Measurements from ENCODE around the gene FZD1. TPM values are rescaled to one million over a fixed set of nuclear protein-coding genes. Genes with fewer than 3 reads are reported as not detected.

FZD1 gene
- total and polyA plus RNA-seq, 8 donors = 2.0 to 10.5 (median 5.1) TPM

DNA sequence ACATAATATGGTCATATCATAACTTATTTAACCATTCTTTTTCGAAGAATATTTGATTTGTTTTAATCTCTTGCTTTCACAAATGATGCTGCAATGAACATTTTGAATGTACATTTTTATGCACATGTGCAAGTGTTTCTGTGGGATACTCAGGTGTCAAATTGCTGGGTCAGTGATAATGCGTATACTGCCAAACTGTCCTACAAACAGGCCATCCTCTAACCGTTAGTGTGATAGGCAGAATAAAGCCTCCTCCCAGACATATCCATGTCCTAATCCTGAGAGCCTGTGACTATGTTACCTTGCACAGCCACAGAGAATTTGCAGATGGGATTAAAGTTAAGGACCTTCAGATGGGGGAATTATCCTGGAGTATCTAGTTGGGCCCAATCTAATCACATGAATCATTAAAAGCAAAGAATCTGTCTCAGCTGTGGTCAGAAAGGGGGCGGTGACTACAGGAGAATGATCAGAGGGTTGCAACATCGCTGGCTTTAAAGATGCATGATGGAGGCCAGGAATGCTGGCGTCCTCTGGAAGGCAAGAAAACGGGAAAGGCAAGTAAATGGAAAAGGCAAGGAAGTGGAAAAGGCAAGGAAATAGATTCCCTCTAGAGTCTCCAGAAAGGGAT lies 46.7 kb downstream of the FZD1 start:
- FAIRE-seq (no peak), ATAC-seq (peak in 1 of 4 donors; percentile 36), DNase-seq (no peak)
- intact Hi-C loops (cut with DNase I) = no loop called here
- TF ChIP-seq, protein P1, sequence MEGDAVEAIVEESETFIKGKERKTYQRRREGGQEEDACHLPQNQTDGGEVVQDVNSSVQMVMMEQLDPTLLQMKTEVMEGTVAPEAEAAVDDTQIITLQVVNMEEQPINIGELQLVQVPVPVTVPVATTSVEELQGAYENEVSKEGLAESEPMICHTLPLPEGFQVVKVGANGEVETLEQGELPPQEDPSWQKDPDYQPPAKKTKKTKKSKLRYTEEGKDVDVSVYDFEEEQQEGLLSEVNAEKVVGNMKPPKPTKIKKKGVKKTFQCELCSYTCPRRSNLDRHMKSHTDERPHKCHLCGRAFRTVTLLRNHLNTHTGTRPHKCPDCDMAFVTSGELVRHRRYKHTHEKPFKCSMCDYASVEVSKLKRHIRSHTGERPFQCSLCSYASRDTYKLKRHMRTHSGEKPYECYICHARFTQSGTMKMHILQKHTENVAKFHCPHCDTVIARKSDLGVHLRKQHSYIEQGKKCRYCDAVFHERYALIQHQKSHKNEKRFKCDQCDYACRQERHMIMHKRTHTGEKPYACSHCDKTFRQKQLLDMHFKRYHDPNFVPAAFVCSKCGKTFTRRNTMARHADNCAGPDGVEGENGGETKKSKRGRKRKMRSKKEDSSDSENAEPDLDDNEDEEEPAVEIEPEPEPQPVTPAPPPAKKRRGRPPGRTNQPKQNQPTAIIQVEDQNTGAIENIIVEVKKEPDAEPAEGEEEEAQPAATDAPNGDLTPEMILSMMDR (IDR thresholded peaks at IDR 0.05) = no peak
- no peaks in the 10 kb centered on the region for H3K9me3 ChIP-seq
- 71 to 81% methylated on average over 7 of the region's 7 CpGs for WGBS, 2 donors
- no peaks in the 10 kb centered on the region for H3K36me3 ChIP-seq
- H3K4me3 ChIP-seq = no peak overlapping the region
- no peaks in the 10 kb centered on the region for H3K27me3 ChIP-seq
- H3K27ac ChIP-seq = no peak overlapping the region
- H3K4me1 ChIP-seq = no peaks in the 10 kb centered on the region

DNA sequence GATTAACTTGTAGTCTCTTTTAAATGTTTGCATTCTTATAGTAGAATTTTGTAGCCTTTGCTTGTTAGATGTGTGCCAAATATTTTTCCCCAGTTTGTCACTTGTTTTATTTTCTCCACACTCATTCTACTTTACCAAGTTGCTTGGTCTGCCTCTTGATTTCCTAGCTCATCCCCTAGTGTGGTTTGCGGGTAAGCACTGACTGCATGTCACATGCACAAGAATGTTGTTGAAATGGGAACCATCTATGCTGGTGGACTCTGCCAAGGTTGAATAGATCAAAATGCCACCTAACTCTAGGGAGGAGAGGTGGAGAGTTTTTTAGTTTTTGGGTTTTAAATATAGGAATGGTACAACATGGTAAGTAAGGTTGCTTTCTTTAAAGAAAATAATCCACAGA lies 47.6 kb downstream of the FZD1 start:
- intact Hi-C loops (cut with DNase I) = no loop called here
- H3K4me1 ChIP-seq = no peaks in the 10 kb centered on the region
- H3K4me3 ChIP-seq = no peak overlapping the region
- no peaks in the 10 kb centered on the region for H3K36me3 ChIP-seq
- DNase-seq (no peak), FAIRE-seq (no peak), ATAC-seq (no peak)
- H3K9me3 ChIP-seq = no peaks in the 10 kb centered on the region
- TF ChIP-seq, protein P1 (IDR thresholded peaks at IDR 0.05) = no peak
- H3K27ac ChIP-seq = no peak overlapping the region
- H3K27me3 ChIP-seq = no peaks in the 10 kb centered on the region
- WGBS, 2 donors = 74 to 82% methylated on average over 1 of the region's 1 CpG

DNA sequence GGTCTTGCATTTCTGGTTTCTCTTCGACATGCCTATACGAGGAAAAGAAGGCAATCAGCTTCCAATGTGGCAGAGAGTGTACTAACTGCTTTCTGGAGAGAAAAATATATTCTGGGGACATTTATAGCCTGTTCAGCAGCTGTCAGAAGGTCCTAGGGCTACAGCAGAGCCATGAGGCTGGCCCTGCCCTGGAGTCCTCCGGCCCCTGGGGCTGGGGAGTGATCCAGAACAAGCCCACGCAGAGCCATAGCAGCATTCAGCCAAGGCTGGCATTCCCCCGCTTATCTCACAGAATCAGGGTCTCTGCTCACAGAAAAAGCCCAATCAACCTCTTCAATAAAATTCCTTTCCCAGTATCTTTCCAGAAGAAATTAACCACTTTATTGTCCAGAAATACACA lies 48.9 kb downstream of the FZD1 start:
- ATAC-seq (no peak), FAIRE-seq (no peak), DNase-seq (no peak)
- Histone ChIP-seq H3K36me3 (no peaks in the 10 kb centered on the region), H3K4me3 (no peak overlapping the region), H3K4me1 (no peaks in the 10 kb centered on the region), H3K27me3 (no peaks in the 10 kb centered on the region), H3K9me3 (no peaks in the 10 kb centered on the region), H3K27ac (no peak overlapping the region)
- intact Hi-C loops (cut with DNase I) = no loop called here
- TF ChIP-seq, protein P1 (IDR thresholded peaks at IDR 0.05) = no peak
- 79 to 89% methylated on average over 5 of the region's 5 CpGs for WGBS, 2 donors

DNA sequence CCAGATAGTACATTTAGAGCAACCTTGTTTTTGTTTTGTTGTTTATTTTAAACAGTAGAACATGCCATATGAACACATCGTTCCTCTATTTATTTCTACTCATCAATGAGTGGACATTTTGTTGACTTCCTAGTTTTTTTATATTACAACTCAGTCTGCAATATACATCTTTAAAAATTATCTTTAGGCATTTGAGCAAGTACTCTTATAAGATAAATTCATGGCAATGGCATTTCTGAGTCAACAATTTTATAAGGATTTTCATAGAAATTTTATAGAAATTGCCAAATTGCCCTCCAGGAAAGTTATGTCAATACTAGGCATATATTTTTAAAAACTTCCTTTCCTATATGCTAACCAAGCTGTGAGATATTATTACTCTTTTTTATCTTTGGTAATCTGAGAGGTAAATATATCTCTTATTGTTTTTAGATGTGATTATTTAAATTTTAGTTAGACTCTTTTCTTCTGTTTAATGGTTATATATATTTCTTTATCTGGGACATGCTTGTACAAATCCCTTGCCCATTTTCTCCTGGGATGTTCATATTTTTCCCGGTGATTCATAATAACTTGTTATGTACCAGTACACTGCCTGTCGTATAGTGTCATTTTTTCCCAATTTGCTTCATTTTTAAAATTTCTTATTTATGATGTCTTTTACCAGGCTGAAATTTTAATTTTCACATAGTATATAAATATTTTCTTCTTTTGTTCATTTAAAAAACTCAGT lies 50.5 kb downstream of the FZD1 start:
- WGBS, 2 donors = 84 to 91% methylated on average over 3 of the region's 3 CpGs
- H3K9me3 ChIP-seq = no peaks in the 10 kb centered on the region
- TF ChIP-seq, protein P1 (IDR thresholded peaks at IDR 0.05) = no peak
- no peak overlapping the region for H3K27ac ChIP-seq
- no peaks in the 10 kb centered on the region for H3K36me3 ChIP-seq
- H3K27me3 ChIP-seq = no peaks in the 10 kb centered on the region
- H3K4me1 ChIP-seq = no peaks in the 10 kb centered on the region
- DNase-seq = no peak
- no peak for ATAC-seq
- no peak overlapping the region for H3K4me3 ChIP-seq
- intact Hi-C loops (cut with DNase I) = no loop called here
- no peak for FAIRE-seq

DNA sequence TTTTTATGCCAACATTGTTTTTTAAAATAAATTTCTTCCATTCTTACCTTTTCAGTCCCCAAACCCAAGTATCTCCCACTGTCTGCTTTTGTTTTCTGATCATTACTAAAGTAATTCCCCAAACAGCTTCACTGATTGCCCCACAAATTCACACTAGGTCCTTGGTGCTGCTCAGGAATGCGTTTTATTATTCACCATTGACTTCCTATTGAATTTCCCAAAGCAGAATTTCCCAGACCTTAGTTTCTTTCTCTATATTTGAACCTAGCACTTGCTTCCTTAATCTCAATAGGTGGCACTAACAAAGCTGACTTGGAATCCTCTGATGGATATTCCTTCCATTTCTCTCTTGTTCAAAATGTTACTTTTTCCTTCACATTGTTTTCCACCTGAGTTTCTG lies 52.2 kb downstream of the FZD1 start:
- DNase-seq = no peak
- Histone ChIP-seq H3K36me3 (no peaks in the 10 kb centered on the region), H3K27me3 (no peaks in the 10 kb centered on the region), H3K27ac (no peak overlapping the region), H3K4me1 (no peaks in the 10 kb centered on the region), H3K4me3 (no peak overlapping the region), H3K9me3 (no peaks in the 10 kb centered on the region)
- FAIRE-seq = no peak
- ATAC-seq = no peak
- WGBS, 2 donors = 56 to 74% methylated on average over 1 of the region's 1 CpG
- TF ChIP-seq, protein P1 (IDR thresholded peaks at IDR 0.05) = no peak
- intact Hi-C loops (cut with DNase I) = no loop called here
